ENCODE results near the gene TEKT3. TPM values are rescaled to one million over a fixed set of nuclear protein-coding genes. Genes with fewer than 3 reads are reported as not detected.
A peak's percentile ranks its signal among the peaks of the same experiment; 100 is the strongest.

Gene TEKT3
- total RNA-seq, 1 donor from 2014 or later, result not detected

DNA sequence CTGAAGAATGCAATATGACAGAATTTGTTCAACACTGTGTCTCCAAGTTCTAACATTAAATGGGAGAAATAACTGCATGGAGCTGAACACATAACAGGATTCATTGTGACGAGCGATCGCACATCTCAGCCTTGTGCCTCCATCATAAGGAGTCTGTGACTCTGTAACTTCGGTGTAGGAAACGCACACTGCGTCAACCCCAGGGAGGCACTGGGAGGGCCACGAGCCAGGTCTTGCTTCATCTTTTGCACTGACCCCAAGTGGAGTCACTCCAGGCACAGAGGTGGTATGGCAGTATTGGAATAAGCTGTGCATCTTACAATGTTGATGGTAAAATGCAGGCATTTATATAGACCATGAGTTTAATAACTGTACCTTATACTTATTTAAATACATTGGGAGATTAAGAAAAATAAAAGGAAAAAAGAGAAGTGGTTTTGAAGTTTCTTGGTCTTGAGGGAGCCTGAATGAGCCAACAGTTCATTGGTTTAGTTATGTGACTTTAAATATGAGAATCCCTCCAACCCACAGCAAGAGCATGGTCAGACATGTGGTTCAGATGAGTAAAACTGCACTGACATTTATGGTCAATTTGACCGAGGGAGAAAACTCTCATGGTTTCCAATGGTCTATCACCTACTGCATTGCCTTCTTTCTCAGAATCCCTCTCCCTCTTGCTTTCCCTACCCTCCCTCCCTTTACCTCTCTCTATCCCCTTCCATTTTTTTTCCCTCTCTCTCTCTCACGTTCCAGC, 70.6 kb downstream of the TEKT3 start:
- Histone ChIP-seq H3K4me3 (no peak overlapping the region), H3K9me3 (no peaks in the 10 kb centered on the region), H3K4me1 (no peaks in the 10 kb centered on the region), H3K27me3 (no peaks in the 10 kb centered on the region), H3K27ac (no peak overlapping the region), H3K36me3 (no peaks in the 10 kb centered on the region)
- intact Hi-C loops (cut with DNase I), result no loop called here
- TF ChIP-seq, protein P1, sequence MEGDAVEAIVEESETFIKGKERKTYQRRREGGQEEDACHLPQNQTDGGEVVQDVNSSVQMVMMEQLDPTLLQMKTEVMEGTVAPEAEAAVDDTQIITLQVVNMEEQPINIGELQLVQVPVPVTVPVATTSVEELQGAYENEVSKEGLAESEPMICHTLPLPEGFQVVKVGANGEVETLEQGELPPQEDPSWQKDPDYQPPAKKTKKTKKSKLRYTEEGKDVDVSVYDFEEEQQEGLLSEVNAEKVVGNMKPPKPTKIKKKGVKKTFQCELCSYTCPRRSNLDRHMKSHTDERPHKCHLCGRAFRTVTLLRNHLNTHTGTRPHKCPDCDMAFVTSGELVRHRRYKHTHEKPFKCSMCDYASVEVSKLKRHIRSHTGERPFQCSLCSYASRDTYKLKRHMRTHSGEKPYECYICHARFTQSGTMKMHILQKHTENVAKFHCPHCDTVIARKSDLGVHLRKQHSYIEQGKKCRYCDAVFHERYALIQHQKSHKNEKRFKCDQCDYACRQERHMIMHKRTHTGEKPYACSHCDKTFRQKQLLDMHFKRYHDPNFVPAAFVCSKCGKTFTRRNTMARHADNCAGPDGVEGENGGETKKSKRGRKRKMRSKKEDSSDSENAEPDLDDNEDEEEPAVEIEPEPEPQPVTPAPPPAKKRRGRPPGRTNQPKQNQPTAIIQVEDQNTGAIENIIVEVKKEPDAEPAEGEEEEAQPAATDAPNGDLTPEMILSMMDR (IDR thresholded peaks at IDR 0.05), result no peak
- peak in 1 of 2 donors; percentile 51 for DNase-seq (ENCODE audit: low spot score in 2 of 2)

DNA sequence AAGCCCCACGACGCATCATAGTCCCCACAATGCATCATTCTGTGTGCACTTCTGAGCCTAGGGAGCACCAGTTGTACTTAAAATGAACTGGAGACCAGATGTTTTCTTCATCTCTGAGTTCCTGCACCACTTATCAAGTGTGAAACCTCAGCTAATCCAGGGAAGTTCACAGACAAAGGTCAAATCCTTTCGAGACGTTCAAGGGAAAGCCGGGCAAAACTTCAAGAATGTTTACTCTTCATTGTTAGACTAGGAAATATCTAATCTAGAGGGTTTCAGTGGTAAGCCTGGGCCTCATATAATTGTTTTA, 71.7 kb downstream of the TEKT3 start:
- no peak overlapping the region for H3K27ac ChIP-seq
- H3K27me3 ChIP-seq, result no peaks in the 10 kb centered on the region
- peaks cover 0 to 2% of the 10 kb centered on the region in 2 donors for H3K4me1 ChIP-seq
- TF ChIP-seq, protein P1 (IDR thresholded peaks at IDR 0.05), result no peak
- DNase-seq (ENCODE audit: low spot score in 2 of 2), result no peak
- no peaks in the 10 kb centered on the region for H3K36me3 ChIP-seq
- intact Hi-C loops (cut with DNase I), result no loop called here
- H3K4me3 ChIP-seq, result no peak overlapping the region
- no peaks in the 10 kb centered on the region for H3K9me3 ChIP-seq

DNA sequence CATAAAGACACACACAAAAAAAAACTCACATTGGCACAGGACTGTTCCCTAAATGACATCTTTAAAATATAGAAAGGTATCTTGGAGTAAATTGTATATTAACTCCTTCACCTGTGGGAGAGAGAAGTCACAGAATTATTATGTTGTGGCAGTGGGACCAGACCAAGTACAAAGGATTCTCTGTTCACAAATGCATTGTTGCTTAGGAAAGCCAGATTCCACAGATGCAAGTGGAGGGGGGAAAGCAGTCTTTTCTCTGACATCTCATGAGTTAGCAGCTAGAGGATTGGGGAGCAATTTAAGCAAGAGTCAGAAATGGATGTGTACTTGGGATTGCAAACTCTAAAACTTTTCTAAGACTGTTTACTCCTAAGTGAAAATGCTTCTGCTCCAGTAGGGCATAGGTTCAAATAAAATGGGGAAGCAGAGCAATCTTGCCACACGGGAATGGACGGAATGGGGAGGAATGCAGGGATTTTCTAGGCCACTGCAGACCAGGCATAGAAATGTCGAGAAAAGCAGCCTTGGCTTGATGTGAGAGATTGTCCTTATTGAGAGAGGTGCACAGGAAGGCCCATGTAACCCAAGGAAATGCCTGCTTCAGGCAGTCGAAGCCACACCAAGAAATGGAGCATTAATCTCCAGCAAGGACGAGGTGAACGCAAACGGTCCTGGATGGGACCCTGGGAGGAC, 72.2 kb downstream of the TEKT3 start:
- no peak for DNase-seq (ENCODE audit: low spot score in 2 of 2)
- Histone ChIP-seq H3K9me3 (no peaks in the 10 kb centered on the region), H3K4me3 (no peak overlapping the region), H3K4me1 (peaks cover 0 to 2% of the 10 kb centered on the region in 2 donors), H3K27ac (no peak overlapping the region), H3K27me3 (no peaks in the 10 kb centered on the region), H3K36me3 (no peaks in the 10 kb centered on the region)
- TF ChIP-seq, protein P1 (IDR thresholded peaks at IDR 0.05), result no peak
- intact Hi-C loops (cut with DNase I), result no loop called here

DNA sequence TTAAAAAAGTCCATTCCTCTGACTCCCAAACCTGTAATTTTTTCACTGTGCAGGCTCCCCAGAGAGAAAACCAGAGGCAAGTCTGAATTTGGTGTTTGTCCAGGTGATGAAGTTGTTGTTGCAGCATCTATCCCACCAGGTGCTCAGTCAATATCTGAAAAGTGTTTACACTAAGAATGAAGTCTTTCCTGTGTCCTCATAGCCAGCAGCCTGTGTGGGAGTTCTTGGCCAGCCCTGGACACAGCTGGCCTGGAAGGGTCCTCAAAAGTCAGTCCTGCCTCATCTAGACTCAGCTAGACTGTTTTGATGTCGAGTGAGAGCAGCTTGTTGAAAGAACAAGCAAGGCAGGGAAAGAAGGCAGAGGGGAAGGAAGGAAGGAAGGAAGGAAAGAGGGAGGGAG, 72.9 kb downstream of the TEKT3 start:
- no peaks in the 10 kb centered on the region for H3K9me3 ChIP-seq
- DNase-seq (ENCODE audit: low spot score in 2 of 2), result no peak
- H3K36me3 ChIP-seq, result no peaks in the 10 kb centered on the region
- H3K4me3 ChIP-seq, result no peak overlapping the region
- H3K27me3 ChIP-seq, result no peaks in the 10 kb centered on the region
- H3K27ac ChIP-seq, result no peak overlapping the region
- peaks cover 0 to 2% of the 10 kb centered on the region in 2 donors for H3K4me1 ChIP-seq
- intact Hi-C loops (cut with DNase I), result no loop called here
- TF ChIP-seq, protein P1 (IDR thresholded peaks at IDR 0.05), result no peak

DNA sequence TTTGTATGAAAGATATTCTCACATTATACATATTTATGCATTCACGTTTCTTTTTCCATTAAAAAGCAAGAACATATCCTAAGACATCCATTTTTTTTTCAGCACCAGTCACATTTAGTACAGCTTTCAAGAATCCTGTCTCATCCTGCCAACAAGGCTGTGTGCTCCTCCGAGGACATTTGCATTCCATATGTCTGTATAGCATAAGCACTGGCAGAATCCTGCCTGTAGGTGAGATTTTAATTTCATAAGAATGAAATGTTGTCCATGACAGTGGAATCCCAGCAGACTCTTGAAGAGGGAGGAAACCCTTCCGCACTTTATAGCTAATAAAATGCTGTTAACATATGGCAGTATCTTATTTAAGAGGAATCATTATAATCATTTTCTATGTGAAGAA, 73.4 kb downstream of the TEKT3 start:
- H3K36me3 ChIP-seq, result no peaks in the 10 kb centered on the region
- H3K4me1 ChIP-seq, result peaks cover 0 to 2% of the 10 kb centered on the region in 2 donors
- TF ChIP-seq, protein P1 (IDR thresholded peaks at IDR 0.05), result no peak
- intact Hi-C loops (cut with DNase I), result no loop called here
- no peak overlapping the region for H3K27ac ChIP-seq
- no peaks in the 10 kb centered on the region for H3K27me3 ChIP-seq
- no peaks in the 10 kb centered on the region for H3K9me3 ChIP-seq
- no peak overlapping the region for H3K4me3 ChIP-seq
- DNase-seq (ENCODE audit: low spot score in 2 of 2), result no peak

Data from ascending aorta (tissue), 2 donors.